ENCODE results near the gene NLRP5. TPM values are rescaled to one million over a fixed set of nuclear protein-coding genes. Genes with fewer than 3 reads are reported as not detected.
"Not testable (repeated sequence)": the region's sequence is repeated elsewhere in the genome, so short reads cannot be mapped to it uniquely, and the experiment has no call there.

NLRP5 gene
- not detected in 2 replicates for total RNA-seq (2014; rRNA removed; shearing (Covaris generic); ENCODE audit: low replicate concordance)

GRCh38 chr19:55986487-55986886 lies at the start of gene NLRP5:
Gene NLRP5 (plus strand): TSS chr19:55986775.
- Histone ChIP-seq H3K4me3 (no peak within 1 kb of the TSS), H3K27me3 (no peaks in the 10 kb centered on the region), H3K36me3 (no peaks in the 10 kb centered on the region), H3K9me3 (no peaks in the 10 kb centered on the region)
- DNase-seq: no peak

DNA sequence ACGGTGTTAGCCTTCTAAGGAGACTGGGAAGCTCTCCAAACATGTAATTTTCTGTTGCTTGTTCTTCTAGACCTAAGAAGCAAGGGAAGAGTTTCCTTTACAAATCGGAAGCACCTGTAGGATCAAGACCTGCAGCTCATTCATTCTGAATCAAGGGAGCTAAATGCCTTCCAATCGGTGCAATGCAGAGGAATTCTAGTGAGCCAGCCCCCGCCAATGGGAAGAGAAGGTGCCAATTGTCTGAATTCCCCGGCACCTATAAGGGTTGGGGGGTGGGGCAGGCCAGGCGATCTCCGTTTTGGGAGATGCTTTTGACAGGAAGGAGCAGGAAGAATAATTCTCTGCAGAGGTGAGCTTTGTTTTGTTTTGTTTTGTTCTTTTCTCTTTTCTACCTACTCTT lies 47.4 kb upstream of the NLRP5 start:
- Histone ChIP-seq H3K27me3 (0 out of 2 replicates have a peak, but pooled peaks cover 3% of the 10 kb centered on the region), H3K4me3 (no peak overlapping the region), H3K9me3 (no peaks in the 10 kb centered on the region), H3K36me3 (no peaks in the 10 kb centered on the region)
- no peak for DNase-seq

GRCh38 chr19:55940306-55940705 lies 46.3 kb upstream of the NLRP5 start:
- no peaks in the 10 kb centered on the region for H3K36me3 ChIP-seq

GRCh38 chr19:55947532-55947931 lies 39.0 kb upstream of the NLRP5 start, which contains the start of gene NLRP8:
Gene NLRP8 (plus strand): TSS chr19:55947832.
- Histone ChIP-seq H3K4me3 (no peak within 1 kb of the TSS), H3K9me3 (no peaks in the 10 kb centered on the region), H3K27me3 (no peaks in the 10 kb centered on the region), H3K36me3 (no peaks in the 10 kb centered on the region)
- DNase-seq: no peak

More at GRCh38 chr19:55940306-55940705, 46.3 kb upstream of the NLRP5 start:
- 0 out of 2 replicates have a peak, but pooled peaks cover 3% of the 10 kb centered on the region for H3K27me3 ChIP-seq
- H3K4me3 ChIP-seq: no peak overlapping the region
- H3K9me3 ChIP-seq: no peaks in the 10 kb centered on the region
- no peak for DNase-seq

DNA sequence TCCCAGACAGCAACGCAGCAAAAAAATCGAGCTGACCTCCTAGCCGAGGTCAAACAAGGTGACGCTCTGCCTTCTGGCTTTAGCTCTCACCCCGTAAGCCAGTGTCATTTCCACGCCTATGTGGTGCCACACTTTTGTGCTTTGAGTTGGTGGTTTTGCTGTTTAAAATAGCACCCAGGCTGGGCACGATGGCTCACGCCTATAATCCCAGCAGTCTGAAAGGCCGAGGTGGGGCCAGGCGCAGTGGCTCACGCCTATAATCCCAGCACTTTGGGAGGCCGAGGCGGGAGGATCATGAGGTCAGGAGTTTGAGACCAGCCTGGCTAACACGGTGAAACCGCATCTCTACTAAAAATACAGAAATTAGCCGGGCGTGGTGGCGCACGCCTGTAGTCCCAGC lies 36.0 kb upstream of the NLRP5 start:
- H3K9me3 ChIP-seq, DNase-seq: not testable (repeated sequence)

GRCh38 chr19:55956431-55956830 lies 30.1 kb upstream of the NLRP5 start:
- H3K9me3 ChIP-seq: no peaks in the 10 kb centered on the region
- H3K36me3 ChIP-seq: no peaks in the 10 kb centered on the region
- H3K27me3 ChIP-seq: no peaks in the 10 kb centered on the region; the same call in 1 of the 2 replicates
- no peak for DNase-seq
- no peak overlapping the region for H3K4me3 ChIP-seq

More for the DNA sequence above, 36.0 kb upstream of the NLRP5 start:
- not testable (repeated sequence) for H3K36me3 ChIP-seq, H3K27me3 ChIP-seq, H3K4me3 ChIP-seq

DNA sequence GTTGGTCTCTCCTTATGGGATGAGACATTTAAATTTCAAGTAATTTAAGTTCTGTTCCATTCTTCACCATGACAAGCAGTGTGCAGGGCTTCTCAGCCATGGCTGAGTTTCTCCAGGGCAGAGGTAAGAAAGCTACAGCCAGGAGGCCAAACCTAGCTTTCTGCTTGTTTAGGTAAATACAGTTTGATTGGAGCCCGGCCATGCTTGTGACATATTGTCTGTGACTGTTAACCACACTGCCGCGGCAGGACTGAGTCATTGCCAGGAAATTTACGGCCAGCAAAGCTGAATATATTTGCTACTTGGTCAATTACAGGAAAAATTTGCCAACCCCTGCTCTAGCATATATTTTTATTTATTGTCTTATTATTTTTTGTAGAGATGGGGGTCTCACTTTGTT lies 28.2 kb upstream of the NLRP5 start:
- H3K4me3 ChIP-seq: no peak overlapping the region
- no peaks in the 10 kb centered on the region for H3K9me3 ChIP-seq
- H3K27me3 ChIP-seq: no peaks in the 10 kb centered on the region
- DNase-seq: peak; percentile 32
- no peaks in the 10 kb centered on the region for H3K36me3 ChIP-seq

DNA sequence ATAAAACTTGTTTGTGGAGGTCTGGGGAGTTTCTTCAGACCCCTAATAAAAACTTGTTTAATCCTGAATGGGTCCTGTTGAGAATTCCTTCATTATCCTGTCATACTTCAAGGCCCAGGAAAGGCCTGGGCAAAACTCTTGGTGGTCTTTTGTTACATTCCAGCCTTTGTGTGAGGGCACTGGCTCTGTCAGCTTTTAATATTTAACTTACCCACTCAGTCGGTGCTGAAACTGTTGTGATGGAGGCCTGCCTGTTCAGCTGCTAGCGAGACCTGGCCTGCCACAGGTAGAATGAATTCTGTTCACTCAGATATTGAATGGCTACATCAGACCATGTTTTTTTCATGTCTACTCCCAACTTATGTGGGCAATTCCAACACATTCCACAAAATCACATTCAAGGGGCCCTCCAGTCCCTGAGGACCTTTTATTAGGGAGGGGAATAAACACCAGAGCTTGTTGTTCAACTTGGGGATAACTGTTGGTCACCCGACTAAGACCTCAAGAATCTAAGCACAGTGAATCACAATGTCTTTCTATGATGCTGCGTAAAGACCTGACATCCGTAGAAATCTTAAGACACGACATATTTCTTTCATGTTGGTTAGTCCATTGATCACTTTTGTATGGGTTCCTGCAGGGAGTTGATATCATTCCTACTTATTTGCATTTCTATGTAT lies 26.4 kb upstream of the NLRP5 start:
- no peaks in the 10 kb centered on the region for H3K27me3 ChIP-seq
- no peak overlapping the region for H3K4me3 ChIP-seq
- no peak for DNase-seq
- H3K9me3 ChIP-seq: no peaks in the 10 kb centered on the region
- H3K36me3 ChIP-seq: no peaks in the 10 kb centered on the region

GRCh38 chr19:55962186-55962585 lies 24.4 kb upstream of the NLRP5 start:
- Histone ChIP-seq H3K36me3 (no peaks in the 10 kb centered on the region), H3K4me3 (no peak overlapping the region), H3K27me3 (no peaks in the 10 kb centered on the region), H3K9me3 (no peaks in the 10 kb centered on the region)
- peak; percentile 31 for DNase-seq

GRCh38 chr19:55973982-55974381 lies 12.6 kb upstream of the NLRP5 start:
- no peak for DNase-seq
- Histone ChIP-seq H3K27me3 (0 out of 2 replicates have a peak, but pooled peaks cover 2% of the 10 kb centered on the region), H3K36me3 (no peaks in the 10 kb centered on the region), H3K9me3 (no peaks in the 10 kb centered on the region), H3K4me3 (no peak overlapping the region)

GRCh38 chr19:55980415-55980814 lies 6.2 kb upstream of the NLRP5 start:
- H3K27me3 ChIP-seq: no peaks in the 10 kb centered on the region; the same call in 1 of the 2 replicates
- no peaks in the 10 kb centered on the region for H3K36me3 ChIP-seq
- no peak for DNase-seq
- no peak overlapping the region for H3K4me3 ChIP-seq
- H3K9me3 ChIP-seq: no peaks in the 10 kb centered on the region

GRCh38 chr19:55985254-55985653 lies 1.3 kb upstream of the NLRP5 start:
- Histone ChIP-seq H3K36me3 (no peaks in the 10 kb centered on the region), H3K9me3 (no peaks in the 10 kb centered on the region), H3K27me3 (no peaks in the 10 kb centered on the region; the same call in 1 of the 2 replicates), H3K4me3 (no peak overlapping the region)
- no peak for DNase-seq

GRCh38 chr19:55990831-55991230 lies 4.3 kb downstream of the NLRP5 start:
- Histone ChIP-seq H3K4me3 (no peak overlapping the region), H3K9me3 (no peaks in the 10 kb centered on the region), H3K36me3 (no peaks in the 10 kb centered on the region), H3K27me3 (no peaks in the 10 kb centered on the region)
- DNase-seq: no peak

- Histone ChIP-seq H3K27me3 (no peaks in the 10 kb centered on the region), H3K36me3 (no peaks in the 10 kb centered on the region), H3K4me3 (no peak overlapping the region), H3K9me3 (no peaks in the 10 kb centered on the region)
- DNase-seq: no peak
Observed at GRCh38 chr19:55993492-55993891, 6.9 kb downstream of the NLRP5 start.

DNA sequence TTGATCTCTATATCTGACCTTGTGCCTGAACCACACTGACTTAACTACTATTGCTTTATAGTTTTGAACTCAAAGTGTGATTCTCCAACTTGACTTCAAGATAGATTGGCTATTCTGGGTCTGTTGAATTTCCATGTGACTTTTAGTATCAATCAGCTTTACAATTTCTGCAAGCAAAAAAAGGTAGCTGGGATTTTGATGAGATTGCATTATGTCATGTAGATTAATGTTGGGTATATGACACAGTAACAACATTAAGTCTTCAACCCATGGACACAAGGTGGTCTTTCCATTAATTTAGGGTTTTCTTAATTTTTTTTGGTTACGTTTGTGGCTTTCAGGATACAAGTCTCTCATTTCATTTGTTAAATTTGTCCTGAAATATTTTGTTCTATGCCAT lies 28.2 kb downstream of the NLRP5 start:
- no peak for DNase-seq
- Histone ChIP-seq H3K4me3 (no peak overlapping the region), H3K36me3 (no peaks in the 10 kb centered on the region), H3K27me3 (no peaks in the 10 kb centered on the region), H3K9me3 (no peaks in the 10 kb centered on the region)

- no peak overlapping the region for H3K4me3 ChIP-seq
- no peaks in the 10 kb centered on the region for H3K27me3 ChIP-seq
- DNase-seq: no peak
- no peaks in the 10 kb centered on the region for H3K9me3 ChIP-seq
- no peaks in the 10 kb centered on the region for H3K36me3 ChIP-seq
Observed at GRCh38 chr19:56015756-56016155, 29.2 kb downstream of the NLRP5 start.

GRCh38 chr19:56019325-56019724 lies 32.8 kb downstream of the NLRP5 start:
- DNase-seq, H3K9me3 ChIP-seq, H3K36me3 ChIP-seq, H3K4me3 ChIP-seq, H3K27me3 ChIP-seq: not testable (repeated sequence)

DNA sequence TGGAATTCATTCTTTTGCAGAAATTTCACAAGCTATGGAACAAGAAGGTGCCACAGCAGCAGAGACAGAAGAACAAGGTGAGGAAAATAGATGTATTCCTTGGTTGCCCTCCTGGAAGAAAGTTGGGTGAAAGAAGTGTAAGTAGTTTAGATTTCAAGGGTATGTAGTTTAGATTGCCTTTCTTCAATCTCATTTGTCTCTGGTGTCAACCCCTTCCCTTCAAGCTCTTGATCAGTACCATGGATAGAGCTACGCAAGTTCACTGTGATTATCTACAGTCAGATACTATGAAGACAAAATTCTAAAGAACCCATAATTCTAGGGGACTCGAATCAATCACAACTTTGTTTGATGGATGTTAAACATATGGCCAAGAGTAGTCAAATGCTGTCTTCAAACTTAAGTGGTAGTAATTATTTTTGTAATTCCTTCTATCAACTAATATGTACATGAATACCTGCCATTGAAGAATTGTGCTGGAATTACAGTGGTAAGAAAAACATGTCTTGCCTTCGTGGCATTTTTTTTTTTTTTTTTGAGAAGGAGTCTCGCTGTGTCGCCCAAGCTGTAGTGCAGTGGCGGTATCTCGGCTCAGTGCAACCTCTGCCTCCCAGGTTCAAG lies 33.9 kb downstream of the NLRP5 start:
- not testable (repeated sequence) for H3K9me3 ChIP-seq, DNase-seq, H3K4me3 ChIP-seq, H3K27me3 ChIP-seq, H3K36me3 ChIP-seq
